HG03442 (cell line): Measurements from ENCODE around the gene RPUSD3.

ENCODE experiments used
- ATAC-seq: cut with Tn5 transposase; IDR thresholded peaks from one replicate; pipeline ENCODE4 v1.9.1; 2021; ENCODE audit warnings: mild to moderate bottlenecking, moderate library complexity; ENCODE audit not compliant: unreplicated experiment

Gene RPUSD3

DNA sequence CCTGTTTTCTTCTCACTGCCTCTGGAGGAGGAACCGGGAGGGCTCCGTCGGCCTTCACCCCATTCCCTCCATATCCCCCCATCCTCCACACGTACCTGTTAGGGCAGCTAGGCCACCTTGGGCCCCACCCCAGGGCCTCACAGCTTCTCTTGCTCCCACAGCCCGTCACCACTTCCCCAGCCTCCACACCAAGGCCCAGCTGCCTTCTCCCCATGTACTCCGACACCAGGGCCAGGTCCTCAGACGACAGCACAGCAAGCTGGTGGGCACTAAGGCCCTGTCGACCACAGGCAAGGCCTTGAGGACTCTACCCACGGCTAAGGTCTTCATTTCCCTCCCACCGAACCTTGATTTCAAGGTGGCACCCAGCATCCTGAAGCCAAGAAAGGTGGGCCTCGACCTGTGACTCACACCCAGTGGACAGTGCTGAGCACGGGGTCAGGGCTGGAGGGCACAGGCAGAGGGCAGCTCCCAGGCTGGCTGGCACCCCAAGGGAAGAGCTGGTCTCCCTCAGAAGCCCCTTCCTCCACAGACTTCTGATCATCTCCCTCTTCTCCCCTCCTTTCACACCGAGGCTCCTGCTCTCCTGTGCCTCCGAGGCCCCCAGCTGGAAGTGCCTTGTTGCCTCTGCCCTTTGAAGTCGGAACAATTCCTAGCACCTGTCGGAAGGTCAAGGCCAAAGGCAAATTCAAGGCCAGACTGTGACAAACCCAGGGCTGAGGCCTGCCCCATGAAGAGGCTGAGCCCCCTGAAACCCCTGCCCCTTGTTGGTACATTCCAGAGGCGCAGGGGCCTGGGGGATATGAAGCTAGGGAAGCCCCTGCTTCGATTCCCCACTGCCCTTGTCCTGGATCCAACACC, 9.1 kb downstream of the RPUSD3 start:
- ATAC-seq, result no peak

DNA sequence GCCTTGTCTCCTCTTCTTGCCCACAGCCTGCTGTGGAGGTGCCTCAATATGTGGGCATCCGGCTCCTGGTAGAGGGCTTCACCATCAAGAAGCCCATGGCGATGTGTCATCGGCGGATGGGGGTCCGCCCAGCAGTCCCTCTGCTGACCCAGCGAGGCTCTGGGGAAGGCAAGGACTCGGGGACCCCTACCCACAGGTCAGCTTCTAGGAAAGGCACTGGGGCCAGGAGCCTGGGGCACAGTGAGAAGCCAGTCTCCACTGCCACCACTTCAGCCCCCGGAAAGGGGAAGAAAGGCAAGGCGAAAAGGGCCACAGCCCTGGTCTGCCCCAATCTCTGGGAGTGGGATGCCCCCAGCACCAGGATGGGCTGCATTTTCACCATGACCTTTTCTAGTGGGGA, 10.7 kb downstream of the RPUSD3 start:
- no peak for ATAC-seq

DNA sequence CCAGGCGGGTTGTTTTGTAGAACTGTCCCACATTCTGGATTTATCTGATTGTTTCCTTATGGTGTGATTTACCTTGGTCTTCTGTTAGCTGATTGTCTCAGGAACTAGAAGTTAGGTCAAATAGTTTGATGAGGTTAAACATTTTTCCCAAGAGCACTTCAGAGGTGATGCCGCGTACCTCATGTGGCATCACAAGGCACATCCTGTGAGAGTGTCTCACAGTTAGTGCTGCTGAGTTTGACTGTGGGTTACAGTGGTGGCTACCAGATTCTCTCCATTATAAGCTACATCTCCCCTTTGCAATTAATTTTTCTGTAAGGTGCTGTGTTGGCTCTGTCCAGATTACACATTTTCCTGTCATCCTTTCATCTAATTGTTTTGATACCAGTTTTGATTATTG, 12.6 kb downstream of the RPUSD3 start:
- ATAC-seq, result no peak

DNA sequence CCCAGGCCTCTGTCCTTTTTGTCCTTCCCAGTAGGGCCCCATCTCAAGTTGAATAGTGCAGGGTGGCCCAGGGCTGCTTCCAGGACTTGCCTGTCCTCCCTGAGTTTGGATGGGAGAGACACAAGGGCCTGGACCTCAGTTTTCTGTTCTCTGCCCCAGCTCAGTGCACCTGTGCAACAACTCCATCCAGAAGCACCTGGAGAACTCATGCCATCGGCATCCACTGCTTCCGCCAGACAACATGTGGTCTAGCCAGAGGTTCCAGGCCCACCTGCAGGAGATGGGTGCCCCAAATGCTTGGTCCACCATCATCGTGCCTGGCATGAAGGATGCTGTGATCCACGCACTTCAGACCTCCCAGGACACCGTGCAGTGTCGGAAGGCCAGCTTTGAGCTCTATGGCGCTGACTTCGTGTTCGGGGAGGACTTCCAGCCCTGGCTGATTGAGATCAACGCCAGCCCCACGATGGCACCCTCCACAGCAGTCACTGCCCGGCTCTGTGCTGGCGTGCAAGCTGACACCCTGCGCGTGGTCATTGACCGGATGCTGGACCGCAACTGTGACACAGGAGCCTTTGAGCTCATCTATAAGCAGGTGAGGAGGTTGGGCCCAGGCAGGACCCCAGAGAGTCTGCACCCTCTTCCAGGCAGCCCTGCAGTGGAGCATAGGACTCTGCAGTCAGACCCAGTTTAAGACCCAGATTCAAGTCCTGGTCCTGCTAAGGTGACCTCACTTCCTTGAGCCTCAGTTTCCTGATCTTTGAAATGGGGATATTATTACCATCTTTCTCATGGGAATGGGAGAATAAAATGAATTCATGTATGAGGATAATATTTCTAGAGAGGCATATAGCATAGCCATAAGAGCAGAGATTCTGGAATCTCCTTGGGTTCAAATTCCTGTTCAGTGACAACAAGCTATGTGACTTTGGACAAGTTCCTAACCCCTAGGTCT, 14.7 kb downstream of the RPUSD3 start:
- ATAC-seq, result no peak

DNA sequence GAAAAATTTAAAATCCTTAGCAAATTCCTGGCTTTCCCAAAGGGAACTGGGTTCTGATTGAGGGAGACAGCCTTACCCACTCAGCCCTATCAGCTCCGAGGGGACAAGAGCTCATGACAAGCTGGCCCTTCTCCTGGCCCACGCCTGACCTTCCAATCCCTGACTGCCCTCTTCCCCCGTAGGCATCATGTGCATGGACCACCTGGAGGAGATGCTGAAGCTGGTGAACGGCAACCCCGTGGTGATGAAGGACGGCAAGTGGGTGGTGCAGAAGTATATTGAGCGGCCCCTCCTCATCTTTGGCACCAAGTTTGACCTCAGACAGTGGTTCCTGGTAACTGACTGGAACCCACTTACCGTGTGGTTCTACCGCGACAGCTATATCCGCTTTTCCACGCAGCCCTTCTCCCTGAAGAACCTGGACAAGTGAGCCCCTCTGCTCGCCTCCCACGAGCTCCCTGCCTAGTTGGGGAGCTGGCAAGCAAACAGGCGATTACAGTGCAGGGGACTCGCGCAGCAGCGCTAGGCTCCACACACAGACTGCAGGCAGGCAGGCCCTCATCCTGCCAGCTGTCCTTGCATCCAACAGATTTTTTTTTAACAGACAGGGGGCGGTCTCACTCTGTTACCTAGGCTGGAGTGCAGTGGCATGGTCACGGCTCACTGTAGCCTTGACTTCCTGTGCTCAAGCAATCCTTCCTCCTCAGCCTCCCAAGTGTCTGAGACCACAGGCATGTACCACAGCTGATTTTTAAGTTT, 16.8 kb downstream of the RPUSD3 start:
- no peak for ATAC-seq

DNA sequence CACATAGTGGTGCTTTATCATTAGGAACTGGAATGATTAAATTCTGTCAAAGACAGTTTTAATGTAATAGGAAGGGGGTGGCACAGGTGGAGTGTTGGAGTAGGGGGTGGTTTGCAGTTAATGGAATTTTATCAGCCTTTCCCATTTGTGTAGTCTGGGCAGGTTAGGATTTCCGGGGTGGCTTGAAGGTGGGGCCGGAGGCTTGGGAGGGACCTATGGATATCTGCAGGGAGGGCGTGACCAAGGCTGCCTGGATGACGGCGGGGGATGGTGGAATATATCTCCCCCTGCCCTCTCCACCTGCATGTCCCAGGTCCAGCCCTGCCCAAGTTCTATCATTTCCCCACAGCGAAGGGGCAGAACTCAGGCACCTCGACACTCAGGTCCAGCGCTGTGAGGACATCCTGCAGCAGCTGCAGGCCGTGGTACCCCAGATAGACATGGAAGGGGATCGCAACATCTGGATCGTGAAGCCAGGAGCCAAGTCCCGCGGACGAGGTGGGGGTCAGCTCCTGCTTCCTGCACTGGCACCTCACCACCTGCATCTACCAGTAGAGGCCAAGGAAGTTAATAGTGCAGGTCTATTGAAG, 18.3 kb downstream of the RPUSD3 start:
- no peak for ATAC-seq

DNA sequence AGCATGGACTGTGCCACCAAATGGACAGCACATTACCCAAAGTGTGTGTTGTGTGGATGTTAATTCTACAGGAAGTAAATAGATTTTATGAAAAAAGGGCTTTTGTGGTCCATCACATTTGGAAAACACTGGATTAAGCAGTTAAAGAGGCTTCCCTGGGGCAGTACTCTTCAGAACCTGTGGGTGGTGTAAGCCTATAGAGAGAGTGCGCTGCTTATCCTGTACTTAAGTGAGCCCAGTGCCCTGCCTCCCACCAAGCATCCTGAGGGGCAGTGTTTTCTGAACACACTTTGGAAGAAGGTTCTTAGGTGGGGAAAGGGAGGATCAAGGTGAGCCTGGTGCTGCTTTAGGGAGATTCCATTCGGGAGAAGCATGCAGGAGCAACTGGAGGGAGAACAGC, 22.9 kb downstream of the RPUSD3 start:
- ATAC-seq, result no peak

DNA sequence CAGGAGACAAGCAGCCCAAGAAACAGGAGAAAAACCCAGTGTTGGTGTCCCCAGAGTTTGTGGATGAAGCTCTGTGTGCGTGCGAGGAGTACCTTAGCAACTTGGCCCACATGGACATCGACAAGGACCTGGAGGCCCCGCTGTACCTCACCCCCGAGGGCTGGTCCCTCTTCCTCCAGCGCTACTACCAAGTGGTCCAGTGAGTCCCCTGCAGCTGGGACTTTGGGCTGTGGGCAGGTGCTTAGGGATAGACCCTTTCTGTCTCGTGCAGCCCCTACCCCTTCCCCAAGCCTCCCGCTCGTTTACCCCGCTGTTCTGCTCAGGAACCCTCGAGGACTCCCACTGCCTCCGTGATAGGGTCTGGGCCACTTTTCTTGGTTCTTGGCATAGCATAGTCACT, 23.3 kb downstream of the RPUSD3 start:
- no peak for ATAC-seq

DNA sequence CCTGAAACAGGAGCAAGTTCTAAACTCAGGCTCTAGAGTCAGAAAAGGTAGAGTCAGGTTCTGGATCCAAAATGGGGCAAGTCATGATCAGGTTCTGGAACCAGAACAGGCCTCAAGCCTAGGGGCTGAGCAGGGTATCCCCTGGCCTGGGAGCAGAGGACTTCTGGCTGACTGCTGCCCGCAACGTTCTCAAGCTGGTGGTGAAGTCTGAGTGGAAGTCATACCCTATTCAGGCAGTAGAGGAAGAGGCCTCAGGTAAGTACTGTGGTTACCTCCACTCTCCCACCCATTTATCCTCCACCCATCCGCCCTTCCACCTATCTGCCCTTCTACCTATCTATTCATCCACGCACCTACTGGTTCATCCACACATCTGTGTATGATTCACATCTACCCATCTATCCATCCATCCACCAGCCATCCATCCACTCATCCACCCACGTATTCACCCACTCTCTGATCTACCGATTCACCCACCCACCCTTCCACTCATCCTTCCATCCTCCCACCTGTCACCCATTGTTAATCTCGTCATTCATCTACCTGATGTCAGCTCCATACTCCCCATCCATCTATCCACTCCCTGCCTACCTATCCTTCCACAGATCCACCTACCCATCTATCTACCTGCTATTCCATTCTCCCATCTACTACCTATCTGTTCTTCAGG, 25.0 kb downstream of the RPUSD3 start:
- ATAC-seq, result no peak

DNA sequence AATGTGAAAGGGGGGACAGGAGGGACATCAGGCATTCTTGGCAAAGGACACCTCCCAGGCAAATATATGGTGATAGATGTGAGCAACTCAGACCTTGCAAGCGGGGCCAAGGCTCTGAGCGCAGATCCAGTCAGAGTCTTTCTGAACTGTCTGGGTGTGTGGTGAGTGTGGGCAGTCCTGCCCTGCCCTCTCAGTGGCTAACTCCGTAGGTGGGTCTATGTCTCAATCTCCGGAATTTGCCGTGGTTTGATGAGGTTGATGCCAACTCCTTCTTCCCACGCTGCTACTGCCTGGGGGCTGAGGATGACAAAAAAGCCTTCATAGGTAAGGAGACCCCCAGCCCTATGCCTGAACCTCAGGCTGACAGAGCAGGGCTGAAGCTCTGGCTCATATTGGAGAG, 26.4 kb downstream of the RPUSD3 start:
- no peak for ATAC-seq

DNA sequence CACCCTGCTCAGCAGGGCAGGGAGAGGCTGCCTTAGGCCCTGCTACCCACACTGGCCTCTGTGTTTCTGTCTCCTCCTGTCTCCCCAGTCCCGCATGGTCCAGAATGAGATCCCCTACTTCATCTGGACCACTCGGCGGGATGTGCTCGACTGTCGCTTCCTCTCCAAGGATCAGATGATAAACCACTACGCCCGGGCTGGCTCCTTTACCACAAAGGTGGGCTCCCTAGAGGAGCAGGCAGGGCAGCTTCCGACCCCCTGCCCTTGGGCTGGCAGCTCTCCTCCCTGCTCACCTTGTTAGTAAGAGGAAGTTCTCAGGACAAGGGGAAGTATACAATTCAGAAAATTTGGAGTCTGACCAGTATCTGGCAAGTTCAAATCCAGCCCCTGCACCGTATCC, 27.8 kb downstream of the RPUSD3 start:
- ATAC-seq, result no peak

DNA sequence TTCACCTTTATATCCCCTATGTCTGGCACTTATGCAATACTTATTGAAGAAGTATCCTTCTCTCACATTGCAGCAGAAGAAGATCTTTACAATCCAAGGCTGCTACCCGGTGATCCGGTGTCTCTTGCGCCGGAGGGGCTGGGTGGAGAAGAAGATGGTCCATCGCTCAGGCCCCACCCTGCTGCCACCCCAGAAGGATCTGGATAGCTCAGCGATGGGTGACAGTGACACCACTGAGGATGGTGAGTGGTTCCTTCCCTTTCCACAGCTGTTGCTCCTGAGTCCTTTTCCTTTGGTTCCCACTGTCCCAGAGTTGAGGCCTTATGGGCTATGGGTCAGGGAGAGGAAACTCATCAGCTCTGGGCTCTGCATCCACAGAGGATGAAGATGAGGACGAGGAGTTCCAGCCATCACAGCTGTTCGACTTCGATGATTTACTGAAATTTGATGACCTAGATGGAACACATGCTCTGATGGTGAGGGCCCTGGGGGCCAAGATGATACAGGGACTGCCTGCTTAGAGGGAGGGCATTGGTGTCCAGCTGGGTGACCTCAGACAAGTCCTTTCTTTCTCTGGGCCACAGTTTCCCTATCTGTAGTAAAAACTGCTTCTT, 30.8 kb downstream of the RPUSD3 start:
- no peak for ATAC-seq

DNA sequence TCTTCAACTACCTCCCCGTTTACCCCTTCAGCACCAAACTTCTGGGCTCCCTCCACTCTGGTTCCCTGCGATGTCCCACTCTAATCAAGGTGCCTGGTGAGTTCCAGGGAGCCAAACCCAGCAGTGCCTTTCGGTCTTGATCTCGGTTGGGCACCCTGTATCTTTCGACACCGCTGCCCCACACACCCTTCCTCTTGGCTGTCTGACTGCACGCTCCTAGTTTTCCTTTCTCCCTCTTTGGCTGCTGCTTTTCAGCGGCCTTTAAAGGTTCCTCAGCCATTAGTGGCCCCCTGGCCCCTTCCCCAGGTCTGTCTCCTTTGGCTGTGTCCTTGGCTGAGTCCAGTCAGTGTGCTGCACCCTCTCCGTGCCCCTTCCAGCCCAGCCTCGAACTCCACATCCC, 33.0 kb downstream of the RPUSD3 start:
- no peak for ATAC-seq

DNA sequence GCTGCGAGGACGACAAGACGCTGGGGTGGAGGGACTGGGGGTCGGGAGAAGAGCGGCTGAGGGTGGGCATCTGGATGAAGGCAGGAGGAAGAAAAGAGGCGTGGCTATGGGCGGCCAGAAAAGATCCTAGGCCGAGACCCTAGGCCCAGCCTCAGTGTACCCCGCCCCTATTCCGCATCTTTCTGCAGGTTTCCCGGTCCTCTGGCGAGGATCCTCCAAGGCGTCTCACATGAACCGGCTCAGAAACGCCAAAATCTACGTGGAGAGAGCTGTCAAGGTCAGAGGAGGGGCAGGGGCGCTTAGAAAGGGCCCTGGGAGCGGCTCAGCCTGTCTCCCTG, 33.4 kb downstream of the RPUSD3 start:
- ATAC-seq, result no peak

DNA sequence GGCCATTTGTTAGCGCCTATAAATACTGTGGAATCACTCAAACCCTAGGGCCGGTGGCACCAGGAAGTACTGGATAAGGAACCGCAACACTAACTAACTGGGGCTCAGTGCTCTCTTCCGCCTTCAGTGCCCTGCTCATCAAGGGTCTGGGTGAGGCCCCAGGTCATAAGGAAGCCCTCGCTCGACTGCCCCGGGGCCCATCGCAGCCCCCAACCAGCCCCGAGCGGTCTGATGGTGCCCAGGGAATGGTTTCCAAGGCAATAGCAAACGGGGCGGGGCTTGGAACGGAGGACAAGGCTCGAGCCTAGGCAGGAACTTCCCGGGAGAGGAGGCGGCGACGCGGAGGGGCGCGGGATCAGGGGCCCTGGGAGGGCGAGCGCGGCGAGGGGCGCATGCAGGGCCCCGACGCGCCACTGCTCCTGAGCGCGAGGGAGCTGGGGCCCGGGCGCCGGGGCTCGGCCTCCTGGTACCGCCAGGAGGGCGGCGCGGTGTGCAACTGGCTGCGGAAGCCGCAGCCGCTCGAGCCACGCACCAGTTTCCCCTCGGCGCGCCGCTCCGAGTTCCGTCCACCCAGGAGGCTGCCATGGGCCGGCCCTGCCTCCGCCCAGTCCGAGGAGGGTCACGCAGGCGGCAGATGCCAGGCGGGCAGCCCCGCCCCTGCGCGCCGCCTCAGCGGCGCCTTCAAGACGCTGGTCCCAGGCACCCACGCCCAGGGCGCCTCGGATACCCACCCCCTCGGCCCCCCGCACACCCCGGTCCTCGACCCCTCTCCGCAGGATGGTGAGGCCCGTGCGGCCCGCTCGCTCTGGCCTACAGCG, 34.0 kb downstream of the RPUSD3 start, which contains the start of gene TTLL3:
TTLL3 (plus strand) TSS at position 648 of the 818 bp plus-strand sequence. CDS start 400 bp downstream, outside the sequence.
- peak; percentile 37 for ATAC-seq

DNA sequence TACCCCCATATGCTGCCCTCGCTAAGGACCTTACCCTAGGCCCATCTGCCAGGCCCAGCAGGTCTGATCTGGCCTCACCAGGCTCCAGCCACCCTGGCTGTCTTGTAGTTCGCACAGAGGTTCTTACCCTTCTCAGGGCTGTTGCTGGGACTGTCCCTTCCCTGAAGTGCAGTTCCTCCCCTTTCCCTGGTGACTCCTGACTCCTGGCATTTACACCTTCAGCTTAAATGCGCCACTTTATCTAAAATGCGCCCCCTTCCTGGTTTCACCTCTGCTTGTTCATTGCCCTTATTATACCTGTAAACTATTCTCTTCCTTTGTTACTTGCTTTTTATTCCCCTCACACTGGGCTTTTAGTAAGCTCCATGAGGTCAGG, 34.6 kb downstream of the RPUSD3 start:
- no peak for ATAC-seq

DNA sequence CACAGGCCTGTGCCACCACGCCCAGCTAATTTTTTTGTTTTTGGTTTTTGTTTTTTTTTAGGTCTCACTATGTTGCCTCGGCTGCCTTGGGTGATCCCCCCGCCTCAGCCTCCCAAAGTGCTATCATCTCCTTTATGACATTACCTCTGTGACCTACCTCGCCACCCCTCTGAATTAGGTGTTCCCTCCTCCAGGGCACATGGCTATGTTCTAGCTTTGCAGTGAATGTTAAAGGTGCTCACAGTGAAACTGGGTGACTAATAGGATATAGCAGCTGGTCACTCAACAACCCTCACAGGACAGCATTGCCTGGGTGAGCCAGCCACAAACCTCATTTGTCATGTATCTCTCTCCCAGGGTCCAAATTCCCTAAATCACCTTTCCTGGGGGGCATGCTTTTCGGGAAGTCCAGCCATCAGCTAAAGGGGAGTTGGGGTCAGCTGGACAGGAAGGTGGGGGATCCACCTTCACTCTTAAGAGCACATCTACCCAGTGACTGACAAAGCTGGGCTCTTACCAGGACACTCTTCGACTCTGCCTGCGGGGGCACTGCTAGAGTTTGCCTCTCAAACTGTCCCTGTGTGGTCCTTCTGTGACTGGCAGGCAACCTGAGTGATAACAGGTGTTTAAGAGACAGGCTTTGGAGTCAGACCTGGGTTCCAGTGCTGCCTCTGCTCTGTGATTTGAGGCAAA, 35.3 kb downstream of the RPUSD3 start:
- peak; percentile 32 for ATAC-seq

DNA sequence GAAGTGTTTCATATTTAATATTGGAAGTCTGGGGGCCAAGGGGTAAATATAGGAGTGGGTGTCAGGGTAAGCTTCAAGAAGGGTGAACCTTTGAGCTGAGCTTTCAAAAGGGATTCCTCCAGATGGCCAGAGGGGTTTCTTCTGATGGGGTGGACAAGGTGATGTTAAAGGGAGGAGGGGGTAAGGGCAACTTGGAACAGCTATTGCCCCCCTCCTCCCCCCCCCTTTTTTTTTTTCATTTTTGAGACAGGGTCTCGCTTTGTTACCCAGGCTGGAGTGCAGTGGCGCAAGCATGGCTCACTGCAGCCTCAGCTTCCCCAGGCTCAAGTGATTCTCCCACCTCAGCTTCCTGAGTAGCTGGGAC, 35.8 kb downstream of the RPUSD3 start:
- no peak for ATAC-seq
